ENCODE data around the gene C1QTNF8. TPM values are rescaled to one million over a fixed set of nuclear protein-coding genes. Genes with fewer than 3 reads are reported as not detected.

Gene C1QTNF8
- total and polyA plus RNA-seq, 2 of the 8 experiments (the other 6 are each of a cell fraction or from before 2014, with no cell fraction given) = not detected

DNA sequence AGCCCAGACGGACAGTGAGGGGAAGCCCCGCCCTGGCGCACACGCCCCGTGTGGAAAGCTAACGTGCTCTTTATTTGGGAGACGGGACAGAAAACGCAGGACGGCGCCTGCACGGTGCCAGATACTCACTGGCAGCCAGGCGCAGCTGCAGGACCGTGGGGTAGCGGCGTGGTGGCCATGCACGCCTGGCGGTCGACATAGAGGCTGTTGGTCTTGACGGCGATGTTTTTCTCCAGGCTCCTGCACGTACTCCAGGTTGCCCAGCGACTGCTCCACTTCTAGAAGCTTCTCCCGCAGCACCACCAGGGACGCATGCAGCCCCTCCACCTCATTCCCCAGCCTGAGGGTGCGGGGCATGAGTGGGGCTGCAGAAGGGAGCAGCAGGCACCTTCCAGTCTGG, 5.1 kb upstream of the C1QTNF8 start (continued):
- no peak for TF ChIP-seq RAD21 (IDR thresholded peaks at IDR 0.05 in 1 of 2, conservative IDR thresholded peaks at IDR 0.05 in 1 of 2; ENCODE audit: low read depth in 2 of 2, low read length in 2 of 2)

Data from H1 (cell line).